GM23338 (cell line): ENCODE results near the gene MYO9B. TPM values are rescaled to one million over a fixed set of nuclear protein-coding genes. Genes with fewer than 3 reads are reported as not detected.

Source experiments
- ATAC-seq: fragments of 200-7000 bp; cut with Tn5 transposase; 3 replicates; pipeline ENCODE4 v1.9.1; 2020
- DNase-seq: peaks from one replicate; pipeline ENCODE4 v3.0.0-alpha.2; 2015; ENCODE audit warnings: low spot score
- H2AFZ ChIP-seq: fragments of 200-600 bp; sonication (generic); 2 replicates; pipeline ENCODE4 v1.8.0; 2016; ENCODE audit warnings: antibody characterized with exemption, mild to moderate bottlenecking, moderate library complexity
- H3F3A ChIP-seq: fragments of 200-600 bp; sonication (generic); replicated peaks from 2 replicates; pipeline ENCODE4 v1.8.0; 2017; ENCODE audit warnings: antibody characterized with exemption, mixed run types, low read depth
- H3K27ac ChIP-seq: fragments of 200-600 bp; sonication (generic); 2 replicates; pipeline ENCODE4 v1.6.1; 2016; ENCODE audit warnings: low read depth
- H3K27me3 ChIP-seq: fragments of 200-600 bp; sonication (generic); 2 replicates; pipeline ENCODE4 v1.8.0; 2016; ENCODE audit warnings: mild to moderate bottlenecking, mixed run types, moderate library complexity; ENCODE audit not compliant: insufficient read depth
- H3K36me3 ChIP-seq: fragments of 200-600 bp; sonication (generic); 2 replicates; pipeline ENCODE4 v1.8.0; 2016; ENCODE audit warnings: mild to moderate bottlenecking; ENCODE audit not compliant: insufficient read depth
- H3K4me1 ChIP-seq: fragments of 200-600 bp; sonication (generic); 2 replicates; pipeline ENCODE4 v1.8.0; 2016; ENCODE audit warnings: mild to moderate bottlenecking, moderate library complexity; ENCODE audit not compliant: insufficient read depth
- H3K4me2 ChIP-seq: fragments of 200-600 bp; sonication (generic); 2 replicates; pipeline ENCODE4 v1.7.1; 2017; ENCODE audit warnings: mixed run types
- H3K4me3 ChIP-seq: fragments of 200-600 bp; sonication (generic); 2 replicates; pipeline ENCODE4 v1.6.1; 2016; ENCODE audit warnings: mixed run types
- H3K79me2 ChIP-seq: fragments of 200-600 bp; sonication (generic); replicated peaks from 2 replicates; pipeline ENCODE4 v1.8.0; 2017; ENCODE audit warnings: mild to moderate bottlenecking; ENCODE audit not compliant: insufficient read depth
- H3K9me2 ChIP-seq: fragments of 200-600 bp; sonication (generic); 2 replicates; pipeline ENCODE4 v1.8.0; 2017; ENCODE audit not compliant: insufficient read depth
- H4K20me1 ChIP-seq: fragments of 200-600 bp; sonication (generic); replicated peaks from 2 replicates; pipeline ENCODE4 v1.8.0; 2017; ENCODE audit warnings: mild to moderate bottlenecking; ENCODE audit not compliant: insufficient read depth
- H3K27ac Mint-ChIP-seq: 2 replicates; pipeline ENCODE4 v1.8.0; 2020; ENCODE audit warnings: inconsistent platforms, mild to moderate bottlenecking, moderate library complexity, mixed read lengths
- H3K27me3 Mint-ChIP-seq: 3 replicates; pipeline ENCODE4 v1.8.0; 2022; ENCODE audit warnings: low read depth, mild to moderate bottlenecking, moderate library complexity, mixed read lengths, inconsistent platforms; ENCODE audit not compliant: insufficient read depth, poor library complexity
- H3K36me3 Mint-ChIP-seq: 3 replicates; pipeline ENCODE4 v1.8.0; 2021; ENCODE audit warnings: low read depth, mild to moderate bottlenecking, inconsistent platforms, moderate library complexity, mixed read lengths
- H3K4me1 Mint-ChIP-seq: 3 replicates; pipeline ENCODE4 v1.8.0; 2020; ENCODE audit warnings: mild to moderate bottlenecking, inconsistent platforms, mixed read lengths
- H3K4me3 Mint-ChIP-seq: 3 replicates; pipeline ENCODE4 v1.8.0; 2021; ENCODE audit warnings: moderate library complexity, mild to moderate bottlenecking, inconsistent platforms, mixed read lengths
- H3K9me3 Mint-ChIP-seq: 3 replicates; pipeline ENCODE4 v1.8.0; 2020; ENCODE audit warnings: moderate library complexity, mild to moderate bottlenecking, inconsistent platforms, mixed read lengths
- CREB1 ChIP-seq: fragments of 250-450 bp; sonication (Bioruptor Pico); IDR thresholded peaks from 2 replicates; pipeline ENCODE4 v1.5.0; 2020; ENCODE audit warnings: low read depth, mild to moderate bottlenecking, moderate library complexity
- CTCF ChIP-seq, 2 experiments: fragments of 200-600 bp in 1 of 2; sonication (generic) in 1 of 2; conservative IDR thresholded peaks; 2 replicates each; pipeline versions ENCODE4 v1.5.1 to v1.6.1; 2016 to 2017; ENCODE audit warnings: antibody characterized with exemption in 2 of 2, low read depth in 2 of 2, mild to moderate bottlenecking in 2 of 2, moderate library complexity in 1 of 2
- ETS1 ChIP-seq: IDR thresholded peaks from 2 replicates; pipeline ENCODE4 v1.6.1; 2016; ENCODE audit warnings: antibody characterized with exemption
- JUNB ChIP-seq: IDR thresholded peaks from one replicate; pipeline ENCODE4 v1.6.1; 2016; ENCODE audit warnings: antibody characterized with exemption; ENCODE audit not compliant: unreplicated experiment
- POLR2AphosphoS5 ChIP-seq: IDR thresholded peaks from 2 replicates; pipeline ENCODE4 v1.6.1; 2016; ENCODE audit warnings: antibody characterized with exemption, low read depth
- REST ChIP-seq: IDR thresholded peaks from one replicate; pipeline ENCODE4 v1.6.1; 2018; ENCODE audit warnings: antibody characterized with exemption; ENCODE audit not compliant: unreplicated experiment
- STAT1 ChIP-seq: IDR thresholded peaks from one replicate; pipeline ENCODE4 v1.6.1; 2016; ENCODE audit warnings: antibody characterized with exemption; ENCODE audit not compliant: unreplicated experiment
- ZNF114 ChIP-seq: fragments of 250-450 bp; sonication (Bioruptor Pico); IDR thresholded peaks from 2 replicates; pipeline ENCODE4 v1.5.0; 2020; ENCODE audit warnings: mild to moderate bottlenecking, moderate library complexity
- ZNF331 ChIP-seq: fragments of 250-450 bp; sonication (Bioruptor Pico); IDR thresholded peaks from 2 replicates; pipeline ENCODE4 v1.5.0; 2020; ENCODE audit warnings: low read depth, mild to moderate bottlenecking, moderate library complexity
- polyA plus RNA-seq: library from polyadenylated mRNA; unstranded; fragments of >200 nt; fragmentation: Nextera tagmentation; extraction: Ambion mirVana; gene quantifications from 2 replicates; pipeline ENCODE4 v1.2.1, GENCODE V29; 2016
- total RNA-seq: library from RNA; depleted of rRNA; stranded (reverse); fragments of >200 nt; shearing (Covaris generic); gene quantifications from 2 replicates; pipeline ENCODE4 v1.2.3, GENCODE V29; 2014

The MYO9B gene
- total and polyA plus RNA-seq, 2 experiments from 2014 or later, result 28.7 to 61.3 TPM

- TF ChIP-seq REST (no peak), CREB1 (no peak), JUNB (no peak), POLR2AphosphoS5 (no peak), ZNF331 (CRISPR knock-in tag) (no peak)
Measured at GRCh38 chr19:17145546-17146497, 70.2 kb downstream of the MYO9B start (continued).

GRCh38 chr19:17148130-17148529 lies 72.6 kb downstream of the MYO9B start:
- DNase-seq (no peak), ATAC-seq (no peak)
- Mint-ChIP-seq H3K4me3 (no peak overlapping the region), H3K36me3 (peaks cover 17% of the 10 kb centered on the region), H3K27me3 (peaks cover 4% of the 10 kb centered on the region), H3K4me1 (no peaks in the 10 kb centered on the region), H3K9me3 (no peaks in the 10 kb centered on the region), H3K27ac (no peak overlapping the region)
- Histone ChIP-seq H3K79me2 (no peaks in the 10 kb centered on the region), H3K36me3 (no peaks in the 10 kb centered on the region), H3K27ac (no peak overlapping the region), H3K9me2 (no peaks in the 10 kb centered on the region), H3K4me3 (no peak overlapping the region), H3F3A (no peaks in the 10 kb centered on the region), H2AFZ (no peak overlapping the region), H3K27me3 (no peaks in the 10 kb centered on the region), H3K4me2 (no peak overlapping the region), H4K20me1 (peaks cover 10% of the 10 kb centered on the region; the same call in 1 of the 2 replicates), H3K4me1 (no peaks in the 10 kb centered on the region)
- TF ChIP-seq STAT1 (no peak), CTCF (conservative IDR thresholded peaks at IDR 0.05; ENCODE audit: low read depth in 2 of 2) (no peak), ETS1 (no peak), ZNF114 (CRISPR knock-in tag) (no peak)
